Astrocyte (in vitro differentiated cells and primary cell): ENCODE measurements around the gene TRMT2A.

Experiments used
- CTCF ChIP-seq: IDR thresholded peaks from 2 replicates; pipeline ENCODE4 v1.5.1; 2011; ENCODE audit warnings: low read depth, mild to moderate bottlenecking, inconsistent platforms, low read length, moderate library complexity; ENCODE audit not compliant: insufficient read depth
- EZH2 ChIP-seq: IDR thresholded peaks from 2 replicates; pipeline ENCODE4 v1.6.1; 2012; ENCODE audit warnings: mild to moderate bottlenecking, low read length, inconsistent platforms; ENCODE audit not compliant: insufficient read depth

- no peak for TF ChIP-seq CTCF
- TF ChIP-seq EZH2, result no peak
Observed at GRCh38 chr22:20132686-20133246, 15.7 kb upstream of the TRMT2A start.
